HFFc6 (cell line): ENCODE results near the gene PCSK6. TPM values are rescaled to one million over a fixed set of nuclear protein-coding genes. Genes with fewer than 3 reads are reported as not detected.

ENCODE experiments used
- DNase-seq: peaks from one replicate; pipeline ENCODE4 v3.0.0-alpha.2; 2018
- H3K27ac Mint-ChIP-seq: 2 replicates; pipeline ENCODE4 v1.8.0; 2020; ENCODE audit warnings: mild to moderate bottlenecking, mixed read lengths
- H3K27me3 Mint-ChIP-seq: 2 replicates; pipeline ENCODE4 v1.8.0; 2021; ENCODE audit warnings: mild to moderate bottlenecking, moderate library complexity, mixed read lengths; ENCODE audit not compliant: insufficient read depth
- H3K36me3 Mint-ChIP-seq: 2 replicates; pipeline ENCODE4 v1.8.0; 2021; ENCODE audit warnings: low read depth, mixed read lengths
- H3K4me1 Mint-ChIP-seq: 2 replicates; pipeline ENCODE4 v1.8.0; 2020; ENCODE audit warnings: low read depth, mixed read lengths
- H3K4me3 Mint-ChIP-seq: 2 replicates; pipeline ENCODE4 v1.8.0; 2020; ENCODE audit warnings: mild to moderate bottlenecking, moderate library complexity, mixed read lengths
- H3K9me3 Mint-ChIP-seq: 2 replicates; pipeline ENCODE4 v1.8.0; 2020; ENCODE audit warnings: mild to moderate bottlenecking, mixed read lengths
- CTCF ChIP-seq: fragments of 200-600 bp; sonication (generic); IDR thresholded peaks from 2 replicates; pipeline ENCODE4 v1.5.0; 2021; ENCODE audit warnings: antibody characterized with exemption, mild to moderate bottlenecking
- total RNA-seq, 6 experiments: library from RNA; stranded (reverse); fragmentation: NEBNext Ultra II Directional; extraction: Animal tissue kit (Norgen Biotek cat#: 25700); gene quantifications; 2 replicates in 1 of 6; 3 replicates in 5 of 6; pipeline ENCODE4 v1.2.3, GENCODE V29; 2021

PCSK6 gene
- total RNA-seq, 6 experiments from 2014 or later = not detected

DNA sequence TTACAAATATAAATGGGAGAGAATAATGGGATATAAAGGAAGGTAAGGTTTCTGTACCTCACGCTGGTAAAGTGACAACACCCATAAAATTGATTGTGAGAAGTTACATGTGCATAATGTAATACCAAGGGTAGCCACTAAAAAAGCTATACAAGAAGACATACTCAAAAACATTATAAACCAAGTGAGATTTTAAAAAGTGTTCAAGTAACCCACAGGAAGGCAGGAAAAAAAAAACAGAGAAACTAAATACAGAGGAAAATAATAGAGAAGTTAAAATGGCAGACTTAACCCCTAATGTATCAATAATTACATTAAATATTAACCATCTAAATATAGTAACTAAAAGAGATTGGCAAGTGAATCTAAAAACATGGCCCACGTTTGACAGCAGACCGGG is 76.3 kb downstream of the PCSK6 start:
- H3K9me3 Mint-ChIP-seq = no peaks in the 10 kb centered on the region
- H3K27ac Mint-ChIP-seq = no peak overlapping the region
- peak; percentile 47; the same call in 1 of the 2 replicates for TF ChIP-seq CTCF
- H3K4me1 Mint-ChIP-seq = no peaks in the 10 kb centered on the region
- no peak for DNase-seq
- no peaks in the 10 kb centered on the region for H3K36me3 Mint-ChIP-seq
- H3K4me3 Mint-ChIP-seq = no peak overlapping the region
- H3K27me3 Mint-ChIP-seq = peaks cover 17% of the 10 kb centered on the region

DNA sequence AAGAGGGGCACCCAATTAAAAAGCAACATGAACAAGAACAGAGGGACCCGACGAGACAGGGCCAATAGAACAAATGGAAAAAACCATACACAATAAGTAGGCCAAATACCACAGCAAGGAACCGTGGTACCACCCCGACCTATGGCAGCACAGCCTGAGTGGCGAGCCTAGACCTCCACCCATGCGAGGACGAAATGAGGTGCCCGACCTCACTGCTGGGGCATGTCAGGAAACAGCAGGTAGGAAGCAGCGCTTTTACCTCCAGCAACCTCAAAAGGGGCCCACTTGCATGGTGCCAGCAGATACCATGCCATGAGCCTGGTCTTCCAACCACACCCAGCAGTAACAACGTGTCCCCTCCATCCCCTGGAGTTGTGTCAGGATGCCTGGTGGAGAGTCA is 77.9 kb downstream of the PCSK6 start:
- no peak overlapping the region for H3K27ac Mint-ChIP-seq
- no peak for DNase-seq
- peaks cover 29% of the 10 kb centered on the region for H3K27me3 Mint-ChIP-seq
- H3K36me3 Mint-ChIP-seq = no peaks in the 10 kb centered on the region
- TF ChIP-seq CTCF = no peak
- no peaks in the 10 kb centered on the region for H3K9me3 Mint-ChIP-seq
- H3K4me3 Mint-ChIP-seq = no peak overlapping the region
- H3K4me1 Mint-ChIP-seq = no peaks in the 10 kb centered on the region

DNA sequence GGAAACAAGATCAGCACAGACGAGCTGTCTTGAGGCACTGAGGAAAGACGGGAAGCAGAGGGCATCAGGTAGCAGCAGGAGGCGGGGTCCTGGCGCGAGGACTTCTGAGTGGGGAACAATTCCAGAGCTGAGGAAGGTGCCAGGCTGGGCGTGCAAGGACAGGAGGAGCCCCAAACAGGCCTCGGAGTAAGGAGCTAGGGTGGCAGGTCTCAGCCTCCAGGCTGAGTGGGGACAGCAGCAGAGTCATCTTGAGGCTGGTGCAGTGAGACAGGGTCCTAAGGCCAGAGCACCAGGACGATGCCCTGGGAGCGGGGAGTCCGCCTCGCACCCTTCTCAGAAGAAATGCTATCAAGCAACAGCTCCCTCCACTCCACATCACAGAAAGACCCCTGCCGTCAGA is 78.4 kb downstream of the PCSK6 start:
- H3K36me3 Mint-ChIP-seq = no peaks in the 10 kb centered on the region
- no peak for TF ChIP-seq CTCF
- no peak for DNase-seq
- H3K27ac Mint-ChIP-seq = no peak overlapping the region
- H3K27me3 Mint-ChIP-seq = peaks cover 30% of the 10 kb centered on the region
- no peaks in the 10 kb centered on the region for H3K4me1 Mint-ChIP-seq
- H3K4me3 Mint-ChIP-seq = no peak overlapping the region
- H3K9me3 Mint-ChIP-seq = no peaks in the 10 kb centered on the region

- Mint-ChIP-seq H3K36me3 (no peaks in the 10 kb centered on the region), H3K27ac (no peak overlapping the region), H3K4me1 (no peaks in the 10 kb centered on the region), H3K27me3 (peaks cover 30% of the 10 kb centered on the region), H3K9me3 (no peaks in the 10 kb centered on the region), H3K4me3 (no peak overlapping the region)
- TF ChIP-seq CTCF = no peak
- DNase-seq = no peak
These were observed 78.9 kb downstream of the PCSK6 start for GRCh38 chr15:101410612-101411011.

- H3K27ac Mint-ChIP-seq = no peak overlapping the region
- H3K27me3 Mint-ChIP-seq = peaks cover 34% of the 10 kb centered on the region
These were observed 79.9 kb downstream of the PCSK6 start for GRCh38 chr15:101409621-101410020.

More at GRCh38 chr15:101409621-101410020, 79.9 kb downstream of the PCSK6 start:
- Mint-ChIP-seq H3K36me3 (no peaks in the 10 kb centered on the region), H3K4me1 (no peaks in the 10 kb centered on the region), H3K4me3 (no peak overlapping the region), H3K9me3 (no peaks in the 10 kb centered on the region)
- no peak for DNase-seq
- TF ChIP-seq CTCF = no peak
